Endothelial cell of hepatic sinusoid (primary cell): ENCODE results near the gene XKR3.
"Not testable (repeated sequence)": the region's sequence is repeated elsewhere in the genome, so short reads cannot be mapped to it uniquely, and the experiment has no call there.

Source experiments
- in situ Hi-C: cut with HindIII; loops from 2 replicates; pipeline ENCODE4 v1.10.0; 2017; ENCODE audit warnings: low sequenced_read_pairs

The XKR3 gene

GRCh38 chr22:16806401-16806800, 18.8 kb downstream of the XKR3 start:
- in situ Hi-C loops = no loop called here

DNA sequence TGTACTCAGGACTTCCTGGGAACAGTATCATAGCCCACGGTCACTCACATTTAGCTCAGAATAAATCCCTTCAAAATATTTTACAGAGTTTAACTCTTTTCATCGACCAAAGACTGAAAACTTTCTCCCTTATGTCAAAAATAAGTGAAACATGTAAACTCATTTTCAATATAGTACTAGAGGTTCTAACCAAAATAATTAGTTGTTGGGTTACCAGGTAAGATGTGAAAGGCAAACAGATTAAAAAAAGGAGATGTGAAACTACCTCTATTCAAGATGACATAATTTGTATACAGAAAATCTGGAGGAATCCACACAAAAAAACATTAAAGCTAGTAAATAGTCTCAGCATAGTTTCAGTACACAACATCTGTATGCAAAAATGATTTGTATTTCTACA, 20.3 kb downstream of the XKR3 start:
- in situ Hi-C loops = no loop called here

- in situ Hi-C loops = no loop called here
These were observed 21.8 kb downstream of the XKR3 start for GRCh38 chr22:16803255-16803917.

DNA sequence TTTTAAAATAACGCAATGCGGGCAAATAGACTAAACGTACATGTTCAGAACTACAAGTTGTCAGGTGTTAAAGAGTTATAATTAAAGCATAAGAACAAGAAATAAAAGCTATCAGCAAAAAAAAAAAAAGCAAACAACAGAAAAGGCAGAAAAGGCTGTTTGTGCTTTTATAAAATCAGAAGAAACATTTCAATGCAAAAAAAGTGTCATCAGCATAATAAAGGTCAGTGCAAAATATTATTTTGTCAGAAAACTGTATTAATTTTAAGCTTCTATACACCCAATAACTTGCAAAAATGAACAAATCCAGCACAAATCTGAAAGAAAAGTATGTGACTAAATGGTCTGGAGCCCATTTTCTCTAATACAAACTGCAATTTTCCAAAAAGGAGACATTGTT, 23.6 kb downstream of the XKR3 start:
- in situ Hi-C loops = no loop called here

GRCh38 chr22:16801088-16801487, 24.1 kb downstream of the XKR3 start:
- in situ Hi-C loops = no loop called here

DNA sequence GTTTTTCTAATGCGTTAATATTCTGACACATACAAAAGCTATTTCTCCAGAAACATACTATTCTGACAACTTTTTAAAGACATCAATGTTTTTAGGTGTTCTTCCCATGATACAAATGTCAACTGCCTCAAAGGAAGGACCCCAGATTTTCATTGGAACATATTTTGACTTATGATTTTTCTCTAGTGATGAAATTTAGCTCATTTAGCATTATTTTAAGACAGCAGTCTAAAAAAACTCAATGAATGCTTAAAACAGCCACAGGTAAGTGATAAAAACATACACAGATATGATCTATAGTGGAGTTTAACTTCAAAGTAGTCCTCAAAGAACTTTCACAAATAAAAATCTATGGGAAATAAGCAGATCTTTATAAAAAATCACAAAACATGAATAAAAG, 24.9 kb downstream of the XKR3 start:
- in situ Hi-C loops = no loop called here

DNA sequence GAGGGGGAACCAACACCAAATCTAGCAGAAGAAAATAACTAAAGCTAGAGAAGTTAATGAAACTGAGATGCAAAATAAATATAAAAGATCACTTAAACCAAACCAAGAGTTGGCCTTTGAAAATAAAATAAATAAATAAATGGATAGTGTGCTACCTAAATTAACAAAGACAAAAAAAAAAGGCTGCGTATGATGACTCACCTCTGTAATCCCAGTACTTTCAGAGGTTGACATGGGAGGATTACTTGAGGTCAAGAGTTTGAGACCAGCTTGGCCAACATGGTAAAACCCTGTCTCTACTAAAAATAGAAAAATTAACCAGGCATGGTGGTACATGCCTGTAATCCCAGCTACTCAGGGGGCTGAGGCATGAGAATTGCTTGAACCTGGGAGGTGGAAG, 29.7 kb downstream of the XKR3 start:
- in situ Hi-C loops = not testable (repeated sequence)

GRCh38 chr22:16793831-16794230, 31.4 kb downstream of the XKR3 start:
- in situ Hi-C loops = no loop called here

DNA sequence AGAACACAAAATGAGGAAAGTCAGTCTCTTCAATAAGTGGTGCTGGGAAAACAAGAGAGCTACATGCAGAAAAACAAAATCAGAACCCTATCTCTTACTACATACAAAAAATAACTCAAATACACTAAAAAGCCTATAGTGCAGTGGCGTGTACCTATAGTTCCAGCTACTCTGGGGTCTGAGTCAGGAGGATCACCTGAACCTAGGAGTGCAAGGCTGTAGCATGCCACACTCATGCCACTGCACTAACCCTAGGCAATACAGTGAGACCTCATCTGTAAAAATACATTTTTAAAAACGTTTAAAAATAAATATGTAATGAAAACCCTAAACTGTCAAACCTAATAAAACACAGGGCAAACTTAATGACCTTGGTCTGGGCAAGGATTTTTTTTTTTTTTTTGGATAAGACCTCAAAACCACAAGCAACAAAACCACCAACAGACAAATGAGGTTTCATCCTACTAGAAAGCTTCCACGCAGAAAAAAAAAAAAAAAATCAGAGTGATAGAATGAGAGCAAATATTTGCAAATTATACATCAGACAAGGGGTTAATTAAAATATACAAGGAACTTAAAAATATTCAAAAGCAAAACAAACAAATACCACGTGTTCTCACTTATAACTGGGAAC, 35.2 kb downstream of the XKR3 start:
- in situ Hi-C loops = no loop called here

GRCh38 chr22:16783930-16784354, 41.3 kb downstream of the XKR3 start:
- in situ Hi-C loops = no loop called here

DNA sequence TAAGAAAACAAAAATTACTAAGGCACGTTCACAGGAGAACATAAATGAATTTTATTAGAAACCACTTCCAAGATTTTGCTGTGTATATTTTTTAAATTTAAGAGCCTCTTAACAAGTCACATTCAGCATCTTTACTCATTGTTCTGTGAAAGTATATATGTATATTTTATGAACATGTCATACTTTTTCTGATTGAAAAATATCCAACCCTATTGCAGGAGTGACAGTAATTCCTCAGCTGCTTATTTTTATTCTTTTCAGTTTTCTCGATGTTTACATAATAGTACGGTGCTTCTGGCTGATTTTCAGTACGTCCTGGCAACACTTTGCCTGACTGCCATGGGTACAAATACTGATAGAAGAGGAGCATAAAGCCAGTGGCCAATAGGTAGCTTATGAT, 41.8 kb downstream of the XKR3 start:
- in situ Hi-C loops = no loop called here

- in situ Hi-C loops = no loop called here
These were observed 43.4 kb downstream of the XKR3 start for GRCh38 chr22:16781764-16782329.

- in situ Hi-C loops = no loop called here
These were observed 44.0 kb downstream of the XKR3 start for GRCh38 chr22:16781074-16781763.

DNA sequence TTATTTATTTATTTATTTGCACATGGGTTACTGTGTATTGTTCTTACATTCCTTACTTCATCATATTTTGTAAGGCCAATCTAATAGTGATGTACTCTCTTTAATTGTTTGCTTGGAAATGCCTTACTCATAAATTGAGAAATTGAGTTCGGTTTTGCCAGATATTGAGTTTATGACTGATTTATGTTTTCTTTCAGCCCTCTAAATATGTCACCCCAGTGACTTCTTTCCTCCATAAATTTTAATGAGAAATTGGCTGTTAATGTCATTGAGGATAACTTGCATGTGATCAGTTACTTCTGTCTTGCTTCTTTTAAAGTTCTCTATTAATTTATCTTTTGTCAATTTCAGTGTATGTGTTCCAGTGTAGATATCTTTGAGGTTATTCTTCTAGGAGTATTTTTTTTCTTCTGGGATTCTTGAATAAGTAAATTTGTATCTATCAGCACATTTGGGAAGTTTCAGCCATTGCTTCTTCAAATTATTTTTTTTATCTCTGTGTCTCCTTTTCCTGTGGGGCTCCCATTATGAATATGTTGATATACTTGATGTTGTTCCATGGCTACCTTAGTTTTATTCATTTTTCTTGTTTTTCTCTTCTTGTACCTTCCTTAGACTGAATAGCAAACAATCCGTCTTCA, 47.8 kb downstream of the XKR3 start:
- in situ Hi-C loops = no loop called here

DNA sequence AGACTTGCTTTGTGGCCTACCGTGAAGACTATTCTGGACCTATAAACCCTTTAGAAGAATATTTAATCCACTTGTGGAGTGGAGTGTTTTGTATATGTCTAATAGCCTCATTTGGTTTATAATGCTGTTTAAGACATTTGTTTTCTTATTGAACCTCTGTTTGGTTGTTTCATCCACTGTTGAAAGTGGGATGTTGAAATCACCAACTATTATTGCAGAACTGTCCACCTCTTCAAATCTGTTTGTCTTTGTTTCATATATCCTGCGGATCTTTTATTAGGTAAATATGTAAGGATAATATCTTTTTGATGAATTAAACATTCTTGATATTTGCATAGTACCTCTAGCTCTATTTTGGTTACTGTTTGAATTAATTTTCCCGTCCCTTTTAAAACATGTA, 49.1 kb downstream of the XKR3 start:
- in situ Hi-C loops = no loop called here

- in situ Hi-C loops = no loop called here
These were observed 50.2 kb downstream of the XKR3 start for GRCh38 chr22:16774911-16775500.

GRCh38 chr22:16771569-16771968, 53.6 kb downstream of the XKR3 start:
- in situ Hi-C loops = not testable (repeated sequence)

DNA sequence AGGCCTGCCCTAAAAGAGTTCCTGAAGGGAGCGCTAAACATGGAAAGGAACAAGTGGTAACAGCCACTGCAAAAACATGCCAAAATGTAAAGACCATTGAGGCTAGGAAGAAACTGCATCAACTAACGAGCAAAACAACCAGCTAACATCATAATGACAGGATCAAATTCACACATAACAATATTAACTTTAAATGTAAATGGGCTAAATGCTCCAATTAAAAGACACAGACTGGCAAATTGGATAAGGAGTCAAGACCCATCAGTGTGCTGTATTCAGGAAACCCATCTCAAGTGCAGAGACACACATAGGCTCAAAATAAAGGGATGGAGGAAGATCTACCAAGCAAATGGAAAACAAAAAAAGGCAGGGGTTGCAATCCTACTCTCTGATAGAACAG, 57.3 kb downstream of the XKR3 start:
- in situ Hi-C loops = not testable (repeated sequence)

GRCh38 chr22:16762224-16762623, 63.0 kb downstream of the XKR3 start:
- in situ Hi-C loops = not testable (repeated sequence)

GRCh38 chr22:16760416-16760815, 64.8 kb downstream of the XKR3 start:
- in situ Hi-C loops = not testable (repeated sequence)

DNA sequence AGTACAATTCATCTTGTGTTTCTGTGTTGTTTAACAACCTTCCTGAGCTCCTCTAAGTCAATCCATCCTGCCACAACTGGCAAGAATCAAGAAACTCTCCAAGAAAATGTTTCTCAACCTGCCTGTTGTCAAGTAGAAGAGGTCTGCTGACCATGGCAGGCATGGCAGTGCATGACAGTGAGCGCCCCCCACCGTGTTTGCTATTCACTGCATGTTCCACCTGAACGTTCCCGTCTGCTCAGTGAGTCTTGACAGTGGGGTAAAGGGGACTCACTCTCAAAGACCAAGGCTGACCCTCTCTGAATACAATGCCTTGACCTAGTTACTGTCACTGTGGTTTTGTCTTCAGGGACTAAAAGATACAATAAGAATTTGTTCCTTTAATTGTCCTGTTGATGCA, 75.9 kb downstream of the XKR3 start:
- in situ Hi-C loops = not testable (repeated sequence)
